Measurements from ENCODE around the gene SLC7A9. TPM values are rescaled to one million over a fixed set of nuclear protein-coding genes. Genes with fewer than 3 reads are reported as not detected.

The SLC7A9 gene
- total and polyA plus RNA-seq, 2 donors (not counting 3 experiments of a cell fraction or from before 2014, with no cell fraction given) = 0.06 TPM; not detected in 1

DNA sequence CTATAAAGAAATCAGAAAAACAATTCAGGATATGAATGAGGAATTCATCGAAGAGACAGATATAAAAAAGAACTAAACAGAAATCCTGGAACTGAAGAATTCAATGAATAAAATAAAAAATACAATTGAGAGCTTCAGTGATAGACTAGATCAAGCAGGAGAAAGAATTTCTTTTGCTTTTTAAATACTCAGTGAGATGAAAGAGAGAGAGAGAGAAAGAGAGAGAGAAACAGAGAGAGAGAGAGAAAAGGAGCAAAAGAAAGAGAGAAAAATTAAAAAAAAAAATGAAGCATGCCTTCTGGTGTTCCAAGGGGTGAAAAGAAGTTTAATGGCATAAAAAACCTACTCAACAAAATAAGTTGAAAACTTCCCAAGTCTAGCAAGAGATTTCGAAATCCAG is 22.0 kb upstream of the SLC7A9 start:
- intact Hi-C loops (cut with micrococcal nuclease) (no loop called here), dilution Hi-C loops (cut with MboI; ENCODE audit: extremely low pct_ligation_motif_present, low sequenced_read_pairs) (no loop called here)
- Histone ChIP-seq H3K4me3 (replicated peaks in 1 of 3; ENCODE audit: insufficient read depth in 1 of 3, low read depth in 1 of 3, low read length in 3 of 3) (no peak overlapping the region), H3K27me3 (ENCODE audit: control insufficient read depth in 2 of 2, insufficient read depth in 2 of 2, low read length in 2 of 2) (no peaks in the 10 kb centered on the region), H3K9me1 (replicated peaks; ENCODE audit: control insufficient read depth, extremely low read depth, insufficient read depth, low read length) (no peaks in the 10 kb centered on the region), H2AFZ (ENCODE audit: low read depth, low read length) (no peak overlapping the region), H3K9me3 (replicated peaks; ENCODE audit: control insufficient read depth, insufficient read depth, low read length) (no peaks in the 10 kb centered on the region), H3K9ac (replicated peaks; ENCODE audit: extremely low read depth, insufficient read depth, low read length) (no peak overlapping the region), H3K36me3 (ENCODE audit: control insufficient read depth in 2 of 2, extremely low read depth in 1 of 2, insufficient read depth in 2 of 2, low read length in 2 of 2) (no peaks in the 10 kb centered on the region), H3K4me2 (ENCODE audit: insufficient read depth, low read length) (no peak overlapping the region), H4K20me1 (replicated peaks; ENCODE audit: control insufficient read depth, extremely low read depth, insufficient read depth, low read length) (no peaks in the 10 kb centered on the region), H3K79me2 (ENCODE audit: control insufficient read depth, insufficient read depth, low read length) (no peaks in the 10 kb centered on the region), H3K27ac (ENCODE audit: insufficient read depth, low read depth, low read length) (no peak overlapping the region), H3K4me1 (ENCODE audit: control insufficient read depth, extremely low read depth, insufficient read depth, low read length) (no peaks in the 10 kb centered on the region)
- TF ChIP-seq POLR2A (IDR thresholded peaks at IDR 0.05; ENCODE audit: low read depth, low read length) = no peak
- no peak for TF ChIP-seq CTCF (IDR thresholded peaks at IDR 0.05; ENCODE audit: extremely low read depth in 1 of 2, insufficient read depth in 1 of 2, low read depth in 1 of 2, low read length in 2 of 2)
- no peak for TF ChIP-seq GATA2 (IDR thresholded peaks at IDR 0.05; ENCODE audit: insufficient read depth, insufficient read length, low read depth, low read length)
- TF ChIP-seq MAX (IDR thresholded peaks at IDR 0.05; ENCODE audit: insufficient read depth, insufficient read length) = no peak
- no peak for TF ChIP-seq EZH2 (IDR thresholded peaks at IDR 0.05; ENCODE audit: borderline replicate concordance, low read depth, low read length, severe bottlenecking)
- TF ChIP-seq JUN (IDR thresholded peaks at IDR 0.05; ENCODE audit: borderline replicate concordance, insufficient read depth, insufficient read length, low read depth) = no peak
- TF ChIP-seq FOS (IDR thresholded peaks at IDR 0.05; ENCODE audit: borderline replicate concordance, insufficient read depth, low read length) = no peak
- TF ChIP-seq MYC (IDR thresholded peaks at IDR 0.05; ENCODE audit: low read depth, low read length) = no peak
- no peak for TF ChIP-seq POLR2AphosphoS5 (IDR thresholded peaks at IDR 0.05; ENCODE audit: insufficient read depth, low read depth, low read length)
- FAIRE-seq = no peak
- no TSS peak for BruUV-seq (replicated peaks)
- POLR2A ChIA-PET = no interaction called here
- CTCF ChIA-PET = interaction anchor here (1.0 kb wide), 1 partner anchor 13 kb away, joined by 3 read pairs; no protein-coding TSS in a partner anchor
- no peak for DNase-seq (ENCODE audit: low read depth, low spot score)
